Activated CD4-positive, alpha-beta T cell treated with anti-CD3 and anti-CD28 coated beads for 48 hours (primary cell): Measurements from ENCODE around the gene GRPEL2.
A peak's percentile ranks its signal among the peaks of the same experiment; 100 is the strongest.
"Not testable (repeated sequence)": the region's sequence is repeated elsewhere in the genome, so short reads cannot be mapped to it uniquely, and the experiment has no call there.

Experiments used
- DNase-seq: peaks from one replicate; pipeline ENCODE4 v3.0.0-alpha.2; 2020

Gene GRPEL2

DNA sequence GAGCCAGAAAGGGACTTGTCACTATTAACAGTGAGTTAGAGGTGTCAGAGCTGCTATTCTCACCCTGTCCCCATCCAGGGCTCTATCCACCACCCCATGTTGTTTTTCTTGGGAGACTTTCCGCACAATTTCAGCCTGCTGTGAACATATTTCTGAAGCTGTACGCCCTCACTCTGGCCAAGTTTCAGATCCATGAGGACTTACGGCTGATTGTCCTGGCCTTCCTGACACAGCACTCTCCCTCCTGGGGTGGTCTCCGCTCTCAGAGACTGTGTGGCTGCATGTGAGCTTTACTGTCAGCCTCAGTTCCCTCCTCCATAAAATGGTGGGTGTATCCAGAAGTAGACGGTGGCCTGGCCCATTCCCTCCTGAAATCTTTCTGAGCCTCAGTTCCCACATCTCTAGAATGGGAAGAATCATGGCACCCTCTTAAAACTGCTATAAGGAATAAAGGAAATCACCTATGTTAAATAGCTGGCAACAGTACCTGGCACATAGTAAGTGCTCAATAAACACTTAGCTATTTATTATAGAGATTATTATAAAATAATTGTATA is 34.6 kb downstream of the GRPEL2 start:
- no peak for DNase-seq

DNA sequence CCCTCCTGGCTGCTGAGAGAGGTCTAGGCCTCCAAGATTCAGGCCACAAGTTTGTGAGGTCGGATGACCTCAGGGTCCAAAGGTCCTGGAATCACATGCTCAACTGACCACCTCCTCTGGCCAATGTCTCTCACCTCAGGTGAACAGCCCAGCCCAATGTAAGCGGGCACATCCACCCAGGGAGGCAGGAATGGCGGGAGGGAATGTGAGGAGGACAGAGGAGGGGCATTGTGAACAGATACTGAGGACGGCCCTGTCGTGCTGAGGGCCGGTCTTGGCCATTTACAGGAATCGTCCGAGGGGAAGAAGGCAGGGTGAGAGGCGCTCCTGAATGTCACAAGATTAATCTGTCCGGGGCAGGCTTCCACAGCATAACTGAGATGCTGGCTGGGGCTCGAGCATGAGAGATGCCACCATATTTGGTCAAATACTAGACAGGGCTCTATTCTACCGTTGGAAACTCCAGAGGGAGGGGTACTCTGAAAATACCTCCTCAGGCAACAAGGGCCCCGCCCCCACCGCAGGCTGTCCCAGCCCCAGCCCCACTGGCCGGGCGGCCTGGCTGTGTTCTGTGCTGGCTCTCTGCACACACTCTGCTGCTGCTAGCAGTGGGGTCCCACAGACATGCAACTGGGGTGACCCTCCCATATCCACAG is 35.3 kb downstream of the GRPEL2 start:
- DNase-seq: no peak

DNA sequence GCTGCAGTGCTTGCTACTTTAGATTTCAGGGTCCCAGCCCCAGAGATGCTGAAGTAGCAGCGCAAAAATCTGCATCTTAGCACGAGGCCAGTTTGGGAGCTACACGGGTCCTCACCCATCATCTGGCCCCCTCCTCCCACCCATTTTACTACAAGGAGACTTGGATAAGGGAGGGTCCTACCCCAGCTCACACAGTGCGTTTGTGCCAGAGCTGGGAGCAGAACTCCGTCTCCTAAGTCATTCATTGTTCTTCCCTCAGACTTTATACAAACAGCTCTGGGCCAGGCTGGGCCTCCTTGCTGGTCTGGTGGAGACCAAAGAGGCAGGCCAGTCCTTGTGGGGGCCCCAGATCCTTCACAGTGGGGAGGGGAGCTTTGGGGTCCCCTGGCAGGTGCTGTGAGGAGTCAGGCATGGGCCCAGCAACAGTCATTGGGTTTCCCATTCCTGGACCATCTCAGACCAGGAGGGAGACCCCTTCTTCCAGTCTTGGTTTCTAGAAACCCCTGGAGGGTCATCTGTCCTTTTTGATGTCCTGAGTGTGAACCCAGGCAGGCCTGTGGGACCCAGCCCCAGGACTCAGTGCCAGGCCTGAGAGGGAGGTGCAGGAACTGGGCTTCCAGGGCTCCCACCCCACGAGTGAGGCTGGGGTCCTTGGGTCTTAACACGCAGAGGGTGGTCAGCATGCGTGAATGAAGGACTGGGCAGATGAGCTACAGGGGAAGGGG is 36.1 kb downstream of the GRPEL2 start:
- DNase-seq: no peak

- peak; percentile 85 for DNase-seq
Observed at GRCh38 chr5:149381986-149382338, 36.7 kb downstream of the GRPEL2 start.

DNA sequence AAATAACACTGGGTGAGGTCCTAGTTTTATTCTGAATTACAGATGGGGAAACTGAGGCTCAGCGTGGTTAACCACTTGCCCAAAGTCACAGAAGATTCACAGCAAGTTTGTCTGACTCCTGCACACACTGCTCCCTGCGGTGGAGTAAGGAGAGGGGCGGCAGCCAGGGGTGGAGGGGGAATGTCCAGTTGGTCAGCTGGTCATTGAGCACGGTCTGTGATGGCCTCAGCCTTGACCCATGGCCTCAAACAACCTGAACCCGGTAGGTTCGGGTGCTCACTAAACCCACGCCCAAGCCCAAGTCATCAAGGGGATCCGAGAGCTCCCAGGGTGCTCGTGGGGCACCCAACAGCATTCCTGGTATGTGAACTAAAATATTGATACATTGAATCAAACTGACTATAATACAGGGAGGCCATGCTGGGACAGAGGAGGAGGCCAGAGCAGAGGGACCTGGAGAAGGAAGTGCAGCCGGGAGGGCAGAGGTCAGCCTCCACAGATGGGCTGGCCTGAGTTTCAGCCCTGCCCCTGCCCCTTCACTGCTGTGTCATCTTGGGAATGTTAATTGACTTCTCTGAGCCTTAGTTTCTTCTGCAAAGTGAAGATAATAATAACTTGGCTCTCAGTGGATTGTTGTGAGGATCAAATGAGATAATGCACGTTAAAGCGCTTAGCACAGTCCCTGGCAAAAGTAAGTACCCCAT is 37.4 kb downstream of the GRPEL2 start:
- DNase-seq: no peak

GRCh38 chr5:149383399-149383798 is 38.1 kb downstream of the GRPEL2 start:
- no peak for DNase-seq

DNA sequence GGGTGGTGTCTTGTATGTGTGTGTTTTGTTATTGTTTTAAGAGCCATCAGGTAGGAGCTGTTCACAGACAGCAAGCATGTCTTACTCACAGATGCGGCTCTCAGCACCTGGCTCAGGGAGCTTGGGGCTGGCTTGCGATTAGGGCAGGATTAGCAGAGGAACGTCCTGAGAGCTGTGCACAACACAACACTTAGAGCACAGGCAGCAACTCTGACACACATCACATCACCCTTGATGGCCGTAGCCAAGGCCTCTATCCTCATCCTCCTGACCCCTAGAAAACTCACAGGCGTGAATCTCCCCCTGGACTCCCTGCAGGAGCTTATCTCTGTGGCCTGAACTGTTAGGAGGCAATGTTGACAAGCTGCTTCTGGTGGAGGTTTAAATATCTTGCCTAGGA is 40.9 kb downstream of the GRPEL2 start:
- DNase-seq: no peak

DNA sequence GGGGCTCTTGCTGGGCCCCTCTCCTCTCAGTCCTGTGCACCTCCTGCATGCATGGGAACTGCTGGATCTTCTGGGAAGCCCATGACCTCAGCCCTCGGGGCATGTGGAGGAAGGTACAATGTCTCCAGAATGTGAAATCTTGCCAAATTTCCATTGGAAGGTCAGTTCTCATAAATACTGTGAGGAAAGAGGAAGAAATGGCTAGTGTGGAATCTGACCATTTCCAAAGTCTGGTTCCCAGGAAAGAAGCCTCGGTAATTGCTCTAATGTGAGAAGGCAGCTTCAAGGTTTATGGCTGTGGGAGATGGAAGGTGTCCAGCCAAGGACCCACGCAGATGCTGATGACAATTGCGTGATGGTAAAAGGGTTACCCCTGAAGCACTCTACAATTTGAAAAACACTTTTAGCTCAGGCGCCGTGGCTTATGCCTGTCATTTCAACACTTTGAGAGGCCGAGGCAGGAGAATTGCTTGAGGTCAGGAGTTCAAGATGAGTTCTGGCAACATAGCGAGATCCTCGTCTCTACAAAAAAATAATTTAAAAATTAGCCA is 41.9 kb downstream of the GRPEL2 start:
- no peak for DNase-seq

DNA sequence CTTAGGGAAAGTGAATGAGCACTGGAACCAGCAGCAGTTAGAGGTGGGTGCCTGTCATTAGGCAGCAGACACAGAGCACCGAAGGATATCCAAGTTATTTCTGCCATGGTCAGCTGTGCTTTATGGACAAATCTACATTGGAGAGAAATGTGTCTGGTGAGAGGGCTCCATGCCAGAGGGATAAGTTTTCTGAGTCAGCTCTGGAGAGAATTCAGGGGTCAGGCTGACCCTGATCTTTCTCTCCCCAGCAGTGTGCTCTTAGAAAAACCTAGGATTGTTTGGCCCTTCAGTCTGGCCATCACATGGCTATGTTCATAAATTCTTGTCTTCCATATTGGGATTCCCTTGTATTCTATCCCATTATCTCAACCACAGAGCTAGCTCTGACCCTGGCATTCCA is 42.7 kb downstream of the GRPEL2 start:
- no peak for DNase-seq

GRCh38 chr5:149388498-149389190 is 43.3 kb downstream of the GRPEL2 start:
- no peak for DNase-seq

- DNase-seq: no peak
Observed at GRCh38 chr5:149389552-149390495, 44.5 kb downstream of the GRPEL2 start.

DNA sequence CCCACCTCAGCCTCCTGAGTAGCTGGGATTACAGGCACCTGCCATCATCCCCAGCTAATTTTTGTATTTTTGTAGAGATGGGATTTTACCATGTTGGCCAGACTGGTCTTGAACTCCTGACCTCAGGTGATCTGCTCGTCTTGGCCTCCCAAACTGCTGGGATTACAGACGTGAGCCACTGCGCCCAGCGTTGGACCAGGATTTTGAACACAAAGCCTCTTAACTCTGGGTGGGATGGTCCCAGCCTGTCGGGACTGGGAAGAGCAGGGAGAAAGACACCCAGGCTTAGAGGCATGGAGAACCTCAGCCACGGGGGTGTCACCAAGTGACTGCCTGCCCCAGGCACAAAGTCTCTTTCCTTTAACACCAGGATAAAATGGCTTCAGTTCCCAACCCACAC is 45.8 kb downstream of the GRPEL2 start:
- DNase-seq: not testable (repeated sequence)

- no peak for DNase-seq
Observed at GRCh38 chr5:149391524-149391923, 46.2 kb downstream of the GRPEL2 start.

DNA sequence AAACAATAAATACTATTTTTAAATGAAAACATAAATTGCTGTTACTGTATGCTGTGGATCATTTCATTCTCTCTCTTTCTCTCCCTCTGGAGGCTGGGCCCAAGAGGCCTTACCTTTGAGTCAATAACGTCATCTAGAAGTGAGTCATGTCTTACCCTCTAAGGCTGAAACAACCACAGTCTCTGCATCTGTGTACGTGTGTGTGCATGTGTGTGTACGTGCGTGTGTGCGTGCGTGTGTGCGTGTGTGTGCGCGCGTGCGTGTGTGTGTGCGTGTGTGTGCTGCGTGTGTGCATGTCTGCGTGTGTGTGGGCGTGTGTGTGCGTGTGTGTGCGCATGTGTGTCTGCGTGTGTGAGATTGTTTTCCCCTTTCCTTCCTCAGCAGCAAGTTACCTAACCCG is 47.4 kb downstream of the GRPEL2 start:
- peak; percentile 29 for DNase-seq

GRCh38 chr5:149394996-149395395 is 49.7 kb downstream of the GRPEL2 start:
- not testable (repeated sequence) for DNase-seq

DNA sequence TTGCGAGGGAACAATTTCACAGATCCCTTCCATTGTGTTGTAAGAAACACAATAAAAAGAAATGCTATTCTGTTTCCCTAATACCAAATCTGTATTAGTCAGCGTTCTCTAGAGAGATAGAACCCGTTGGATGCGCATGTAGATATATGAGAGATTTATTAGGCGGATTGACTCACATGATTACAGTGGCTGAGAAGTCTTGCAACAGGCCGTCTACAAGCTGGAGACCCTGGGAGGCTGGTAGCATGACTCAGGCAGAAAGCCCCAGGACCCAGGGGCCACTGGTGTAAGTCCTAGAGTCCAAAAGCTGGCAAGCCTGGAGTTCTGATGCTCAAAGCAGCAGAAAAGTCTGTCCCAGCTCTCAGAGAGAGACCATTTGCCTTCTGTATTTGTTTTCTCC is 52.2 kb downstream of the GRPEL2 start:
- no peak for DNase-seq

DNA sequence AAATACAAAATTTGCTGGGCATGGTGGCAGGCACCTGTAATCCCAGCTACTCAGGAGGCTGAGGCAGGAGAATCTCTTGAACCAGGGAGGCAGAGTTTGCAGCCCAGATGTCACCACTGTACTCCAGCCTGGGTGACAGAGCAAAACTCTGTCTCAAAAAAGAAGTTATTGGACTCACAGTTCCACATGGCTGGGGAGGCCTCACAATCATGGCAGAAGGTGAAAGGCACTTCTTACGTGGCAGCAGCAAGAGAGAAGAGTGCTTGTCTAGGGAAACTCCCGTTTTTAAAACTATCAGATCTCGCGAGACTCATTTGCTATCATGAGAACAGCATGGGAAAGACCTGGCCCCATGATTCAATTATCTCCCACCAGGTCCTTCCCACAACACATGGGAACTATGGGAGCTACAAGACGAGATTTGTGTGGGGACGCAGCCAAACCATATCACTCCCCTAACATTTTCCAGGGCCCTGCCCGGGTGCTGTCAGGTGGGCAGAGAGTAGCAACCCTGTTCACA is 53.5 kb downstream of the GRPEL2 start:
- not testable (repeated sequence) for DNase-seq

DNA sequence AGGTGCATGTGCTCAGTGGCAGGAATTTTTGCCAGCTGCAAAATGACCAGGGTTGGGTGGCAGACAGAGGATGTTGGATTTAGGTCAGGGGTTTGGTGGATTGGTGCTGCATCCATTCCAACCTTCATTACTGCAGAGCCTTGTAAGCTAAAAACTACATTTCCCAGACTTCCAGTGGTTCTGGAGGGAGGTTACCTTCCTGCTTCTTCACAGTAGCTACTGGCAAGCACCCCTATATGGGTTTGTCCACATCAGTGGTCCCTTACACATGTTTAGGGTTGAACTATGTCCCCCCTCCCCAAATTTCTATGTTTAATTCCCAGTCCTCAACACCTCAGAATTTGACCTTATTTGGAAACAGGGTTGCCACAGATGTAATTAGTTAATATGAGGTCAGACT is 54.5 kb downstream of the GRPEL2 start:
- no peak for DNase-seq

- DNase-seq: no peak
Observed at GRCh38 chr5:149400304-149400703, 55.0 kb downstream of the GRPEL2 start.

- DNase-seq: no peak
Observed at GRCh38 chr5:149401051-149401450, 55.8 kb downstream of the GRPEL2 start.

DNA sequence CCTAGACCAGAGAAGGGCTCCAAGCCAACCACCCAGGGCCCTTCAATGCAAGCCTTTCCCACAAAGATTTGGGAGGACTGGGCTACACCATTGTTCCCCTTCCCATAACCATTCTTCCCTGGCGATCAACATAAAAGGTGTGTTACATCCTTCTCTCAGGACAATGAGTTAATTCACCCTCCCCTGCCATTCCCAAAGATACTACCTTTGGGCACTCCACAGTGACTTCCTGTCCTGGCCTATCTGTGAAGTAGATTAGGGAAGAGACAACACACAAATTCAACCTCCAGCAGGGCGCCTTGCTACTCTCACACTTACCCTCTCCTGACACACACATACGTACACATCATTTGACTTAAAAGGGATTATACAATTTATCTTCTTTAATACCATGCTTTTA is 57.0 kb downstream of the GRPEL2 start:
- DNase-seq: no peak
